CD4-positive, CD25-positive, alpha-beta regulatory T cell (primary cell): ENCODE results near the gene VSIG10L. TPM values are rescaled to one million over a fixed set of nuclear protein-coding genes. Genes with fewer than 3 reads are reported as not detected.

Source experiments
- ATAC-seq, 2 donors: fragments of 150-1000 bp; cut with Tn5 transposase; one replicate each; pipeline ENCODE4 v1.10.0; 2021; ENCODE audit warnings: low read depth in 2 of 2, moderate number of reproducible peaks in 2 of 2, moderate library complexity in 1 of 2
- DNase-seq, 3 donors: peaks; one replicate each; pipeline versions ENCODE4 v3.0.0 to v3.0.0-alpha.2; 2012 to 2022; ENCODE audit warnings: mixed read lengths in 1 of 3
- H3K27ac ChIP-seq: one replicate; pipeline ENCODE4 v1.7.0; 2013; ENCODE audit warnings: mild to moderate bottlenecking, low read length; ENCODE audit not compliant: insufficient read depth, poor library complexity, severe bottlenecking
- H3K27me3 ChIP-seq: one replicate; pipeline ENCODE4 v1.7.0; 2013; ENCODE audit warnings: low read length; ENCODE audit not compliant: control insufficient read depth, insufficient read depth
- H3K36me3 ChIP-seq: one replicate; pipeline ENCODE4 v1.7.0; 2013; ENCODE audit warnings: mild to moderate bottlenecking, low read length, moderate library complexity; ENCODE audit not compliant: control insufficient read depth, insufficient read depth
- H3K4me1 ChIP-seq: 2 replicates; pipeline ENCODE4 v1.7.0; 2013; ENCODE audit warnings: mild to moderate bottlenecking, low read length; ENCODE audit not compliant: insufficient read depth, control insufficient read depth, poor library complexity, severe bottlenecking
- H3K4me3 ChIP-seq: one replicate; pipeline ENCODE4 v1.7.0; 2013; ENCODE audit warnings: low read depth, mild to moderate bottlenecking, low read length, moderate library complexity
- H3K9me3 ChIP-seq, 2 experiments: 1 replicate in 1 of 2; 2 replicates in 1 of 2; pipeline ENCODE4 v1.7.0; 2013; ENCODE audit warnings: low read length in 2 of 2, mild to moderate bottlenecking in 1 of 2, moderate library complexity in 1 of 2; ENCODE audit not compliant: control insufficient read depth in 2 of 2
- H3K27ac Mint-ChIP-seq, 3 donors: one replicate each; pipeline ENCODE4 v1.8.0; 2020 to 2022; ENCODE audit warnings: mild to moderate bottlenecking in 3 of 3, mixed read lengths in 3 of 3, moderate library complexity in 2 of 3
- H3K27me3 Mint-ChIP-seq: one replicate; pipeline ENCODE4 v1.8.0; 2022; ENCODE audit warnings: mild to moderate bottlenecking, mixed read lengths
- H3K36me3 Mint-ChIP-seq: one replicate; pipeline ENCODE4 v1.8.0; 2020; ENCODE audit warnings: mixed read lengths
- H3K4me1 Mint-ChIP-seq, 4 donors: one replicate each; pipeline ENCODE4 v1.8.0; 2020 to 2022; ENCODE audit warnings: mixed read lengths in 4 of 4, mild to moderate bottlenecking in 1 of 4
- H3K4me3 Mint-ChIP-seq, 4 donors: one replicate each; pipeline ENCODE4 v1.8.0; 2020 to 2022; ENCODE audit warnings: mild to moderate bottlenecking in 4 of 4, mixed read lengths in 4 of 4, moderate library complexity in 3 of 4
- H3K9me3 Mint-ChIP-seq, 7 donors: one replicate each; pipeline ENCODE4 v1.8.0; 2020 to 2022; ENCODE audit warnings: mixed read lengths in 7 of 7, mild to moderate bottlenecking in 3 of 7, moderate library complexity in 2 of 7
- polyA plus RNA-seq, 4 donors: library from polyadenylated mRNA; unstranded; fragments of 300-500 nt; fragmentation: Illumina TruSeq; gene quantifications; one replicate each; pipeline ENCODE4 v1.2.3, GENCODE V29; 2021
- total RNA-seq: library from RNA; stranded (reverse); gene quantifications from one replicate; pipeline ENCODE4 v1.2.3, GENCODE V29; 2022

VSIG10L gene
- total and polyA plus RNA-seq, 5 donors from 2014 or later, result 0.15 to 0.37 (median 0.27) TPM; not detected in 2

DNA sequence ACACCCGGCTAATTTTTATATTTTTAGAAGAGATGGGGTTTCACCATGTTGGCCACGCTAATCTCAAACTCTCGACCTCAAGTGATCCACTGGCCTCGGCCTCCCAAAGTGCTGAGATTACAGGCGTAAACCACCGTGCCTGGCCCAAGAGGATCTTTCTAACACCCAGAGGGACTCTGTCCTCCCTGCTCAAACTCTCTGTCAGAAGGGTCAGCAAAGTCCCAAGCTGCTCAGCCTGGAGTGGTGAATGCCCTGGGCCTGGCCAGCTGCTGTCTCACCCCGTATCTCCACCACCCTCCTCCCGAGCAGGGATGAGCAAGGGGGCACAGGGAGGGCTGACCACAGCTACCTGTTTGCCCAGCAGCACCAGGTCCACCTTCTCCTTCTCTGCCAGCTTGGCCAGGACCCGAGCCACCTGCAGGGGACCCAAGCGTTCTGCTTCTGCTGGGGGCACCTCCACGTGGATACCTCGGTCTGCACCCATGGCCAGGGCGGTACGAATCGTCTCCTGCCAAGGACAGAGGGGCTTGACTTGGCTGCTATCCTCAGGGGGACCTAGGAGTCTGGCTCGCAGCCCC, 10.9 kb upstream of the VSIG10L start:
- H3K27ac ChIP-seq, result no peak overlapping the region
- Mint-ChIP-seq H3K27me3 (no peaks in the 10 kb centered on the region), H3K9me3 (no peaks in the 10 kb centered on the region), H3K36me3 (peaks cover 16% of the 10 kb centered on the region), H3K27ac (no peak overlapping the region), H3K4me1 (peaks cover 10 to 29% (median 17%) of the 10 kb centered on the region in 4 donors), H3K4me3 (no peak overlapping the region)
- no peak overlapping the region for H3K4me3 ChIP-seq
- H3K27me3 ChIP-seq, result no peaks in the 10 kb centered on the region
- H3K36me3 ChIP-seq, result peaks cover 15% of the 10 kb centered on the region
- peaks cover 10% of the 10 kb centered on the region for H3K4me1 ChIP-seq
- no peaks in the 10 kb centered on the region for H3K9me3 ChIP-seq
- no peak for DNase-seq
- no peak for ATAC-seq

DNA sequence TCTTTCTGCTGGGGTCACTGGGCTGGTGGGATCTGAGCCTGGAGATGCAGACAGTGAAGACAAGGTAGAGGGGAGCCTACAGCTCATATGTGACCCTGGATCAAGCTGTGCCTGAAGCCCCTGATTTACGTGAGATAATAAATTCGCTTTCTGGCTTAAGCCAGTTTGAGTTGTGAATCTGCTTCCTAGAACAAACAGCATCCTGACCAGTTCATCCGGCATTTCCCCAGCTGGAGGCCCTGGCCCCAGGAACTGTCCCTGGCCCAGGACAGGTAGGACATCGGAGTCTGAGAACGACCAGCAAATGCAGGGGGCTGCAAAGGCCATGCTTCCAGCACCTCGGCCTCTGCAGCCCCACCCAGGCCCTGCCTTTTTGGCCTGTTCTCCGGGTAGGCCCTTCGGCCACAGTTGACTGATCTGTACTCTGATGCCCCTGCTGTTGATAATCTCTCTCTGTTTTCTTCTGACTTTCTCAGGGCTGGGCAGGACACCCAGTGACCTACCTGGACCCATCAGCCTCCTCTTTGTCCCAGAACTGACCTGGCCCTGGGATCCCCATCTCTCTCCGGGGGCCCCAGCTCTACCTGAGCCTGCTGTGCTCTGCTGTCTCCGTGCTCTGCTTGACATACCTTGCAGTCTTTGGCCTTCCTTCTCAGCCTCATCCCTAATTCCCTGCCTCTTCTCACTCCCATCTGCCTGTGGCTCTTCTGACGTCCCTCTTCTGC, 9.5 kb upstream of the VSIG10L start:
- H3K4me1 ChIP-seq, result peaks cover 10% of the 10 kb centered on the region
- no peak overlapping the region for H3K4me3 ChIP-seq
- H3K9me3 ChIP-seq, result no peaks in the 10 kb centered on the region
- H3K36me3 Mint-ChIP-seq, result peaks cover 21% of the 10 kb centered on the region
- DNase-seq (no peak), ATAC-seq (no peak)
- H3K4me3 Mint-ChIP-seq, result no peak overlapping the region
- no peaks in the 10 kb centered on the region for H3K9me3 Mint-ChIP-seq
- no peaks in the 10 kb centered on the region for H3K27me3 ChIP-seq
- H3K4me1 Mint-ChIP-seq, result peaks cover 10 to 23% (median 14%) of the 10 kb centered on the region in 4 donors
- H3K27me3 Mint-ChIP-seq, result no peaks in the 10 kb centered on the region
- H3K27ac ChIP-seq, result no peak overlapping the region
- peak overlapping the region in 2 of 3 donors; percentile 55 to 71 for H3K27ac Mint-ChIP-seq
- peaks cover 25% of the 10 kb centered on the region for H3K36me3 ChIP-seq

DNA sequence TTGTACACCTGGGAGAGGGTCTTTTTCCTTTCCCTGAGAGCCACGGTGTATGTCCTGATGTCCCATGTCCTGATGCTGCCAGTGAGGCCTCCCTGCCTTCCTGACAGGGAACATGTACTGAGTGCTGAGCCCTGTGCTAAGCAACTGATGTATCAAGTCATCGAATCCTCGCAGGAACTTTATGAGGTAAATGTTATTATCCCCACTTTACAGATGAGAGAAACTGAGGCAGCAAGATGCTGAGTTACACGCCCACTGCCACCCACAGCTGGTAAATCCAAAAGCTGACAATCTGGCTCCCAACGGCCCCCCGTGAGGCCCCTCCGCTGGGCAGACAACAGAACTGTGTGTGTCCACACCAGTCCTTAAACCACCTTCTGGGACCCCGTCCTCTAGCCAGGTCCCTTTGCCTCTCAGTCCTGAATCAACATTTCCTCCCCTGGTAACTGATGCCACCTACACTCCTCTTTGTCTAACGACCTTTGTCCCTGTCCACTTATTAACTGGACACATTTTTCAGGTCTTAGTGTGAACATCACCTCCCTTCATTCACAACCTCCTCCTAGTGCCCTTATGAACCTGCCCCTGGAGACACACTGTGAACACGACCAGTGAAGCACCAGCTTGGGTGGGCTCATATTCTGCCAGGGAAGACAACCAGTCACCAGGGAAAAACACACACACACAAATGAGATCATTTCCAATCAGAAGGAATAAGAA, 5.4 kb upstream of the VSIG10L start:
- H3K27me3 ChIP-seq, result no peaks in the 10 kb centered on the region
- no peaks in the 10 kb centered on the region for H3K4me1 ChIP-seq
- no peak overlapping the region for H3K4me3 Mint-ChIP-seq
- H3K4me1 Mint-ChIP-seq, result no peaks in the 10 kb centered on the region
- H3K9me3 ChIP-seq, result no peaks in the 10 kb centered on the region
- ATAC-seq (no peak), DNase-seq (no peak)
- H3K4me3 ChIP-seq, result no peak overlapping the region
- H3K36me3 Mint-ChIP-seq, result peaks cover 24% of the 10 kb centered on the region
- no peak overlapping the region for H3K27ac Mint-ChIP-seq
- no peak overlapping the region for H3K27ac ChIP-seq
- H3K9me3 Mint-ChIP-seq, result no peaks in the 10 kb centered on the region
- peaks cover 35% of the 10 kb centered on the region for H3K36me3 ChIP-seq
- no peaks in the 10 kb centered on the region for H3K27me3 Mint-ChIP-seq

DNA sequence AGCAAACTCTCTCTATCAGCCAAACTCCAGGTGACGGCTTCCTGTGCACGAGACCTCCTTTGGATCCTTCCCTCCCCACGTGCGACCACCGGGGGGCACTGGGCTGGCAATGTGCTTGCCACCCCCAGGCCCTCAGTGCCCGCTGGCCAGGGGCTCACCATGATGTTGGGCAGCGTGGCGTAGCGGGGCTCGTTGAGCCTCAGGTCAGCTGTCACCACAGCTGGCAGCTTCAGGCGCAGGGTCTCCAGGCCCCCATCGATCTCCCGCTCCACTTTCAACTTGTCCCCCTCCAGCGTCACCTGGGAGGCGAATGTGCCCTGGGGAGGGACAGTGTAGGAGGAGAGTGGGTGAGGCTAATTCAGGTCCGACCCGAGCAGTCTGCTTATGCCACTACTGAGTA, 4.8 kb upstream of the VSIG10L start:
- no peaks in the 10 kb centered on the region for H3K9me3 ChIP-seq
- H3K27me3 Mint-ChIP-seq, result no peaks in the 10 kb centered on the region
- peaks cover 33% of the 10 kb centered on the region for H3K36me3 ChIP-seq
- peaks cover 17% of the 10 kb centered on the region for H3K36me3 Mint-ChIP-seq
- H3K27me3 ChIP-seq, result no peaks in the 10 kb centered on the region
- DNase-seq (no peak), ATAC-seq (no peak)
- H3K9me3 Mint-ChIP-seq, result no peaks in the 10 kb centered on the region
- no peaks in the 10 kb centered on the region for H3K4me1 Mint-ChIP-seq
- no peaks in the 10 kb centered on the region for H3K4me1 ChIP-seq
- no peak overlapping the region for H3K4me3 Mint-ChIP-seq
- H3K27ac ChIP-seq, result no peak overlapping the region
- H3K27ac Mint-ChIP-seq, result no peak overlapping the region
- H3K4me3 ChIP-seq, result no peak overlapping the region

DNA sequence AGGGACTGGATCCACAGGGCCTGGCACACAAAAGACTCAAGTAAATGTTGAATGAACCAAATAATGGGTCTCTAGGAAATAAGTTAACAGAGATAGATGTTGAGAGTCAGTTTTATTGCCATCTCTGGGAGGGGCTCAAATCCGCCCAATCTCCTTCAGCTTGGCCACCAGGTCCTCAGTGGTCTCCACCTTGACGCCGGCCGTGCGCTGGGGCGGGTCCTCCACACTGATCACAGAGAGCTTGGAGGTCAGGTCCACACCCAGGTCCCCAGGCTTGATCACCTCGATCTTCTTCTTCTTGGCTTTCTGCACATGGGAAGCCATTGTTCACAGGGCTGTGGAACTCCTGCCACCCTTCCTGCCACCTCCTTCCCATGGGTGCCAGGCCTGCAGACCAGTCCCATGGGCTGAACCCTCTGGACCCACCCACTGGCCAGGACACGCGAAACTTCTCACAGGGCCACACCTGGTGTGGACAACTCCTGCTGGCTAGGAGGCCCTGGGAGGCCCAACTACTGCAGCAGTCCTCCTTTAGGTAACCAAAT, 3.2 kb upstream of the VSIG10L start:
- Mint-ChIP-seq H3K4me1 (peaks cover 0 to 5% (median 1%) of the 10 kb centered on the region in 4 donors), H3K4me3 (no peak overlapping the region), H3K36me3 (peaks cover 9% of the 10 kb centered on the region), H3K9me3 (no peaks in the 10 kb centered on the region), H3K27ac (peak overlapping the region in 1 of 3 donors; percentile 75), H3K27me3 (no peaks in the 10 kb centered on the region)
- no peaks in the 10 kb centered on the region for H3K27me3 ChIP-seq
- no peak for DNase-seq
- no peaks in the 10 kb centered on the region for H3K4me1 ChIP-seq
- no peaks in the 10 kb centered on the region for H3K9me3 ChIP-seq
- H3K27ac ChIP-seq, result no peak overlapping the region
- no peak overlapping the region for H3K4me3 ChIP-seq
- H3K36me3 ChIP-seq, result peaks cover 22% of the 10 kb centered on the region
- ATAC-seq, result no peak

DNA sequence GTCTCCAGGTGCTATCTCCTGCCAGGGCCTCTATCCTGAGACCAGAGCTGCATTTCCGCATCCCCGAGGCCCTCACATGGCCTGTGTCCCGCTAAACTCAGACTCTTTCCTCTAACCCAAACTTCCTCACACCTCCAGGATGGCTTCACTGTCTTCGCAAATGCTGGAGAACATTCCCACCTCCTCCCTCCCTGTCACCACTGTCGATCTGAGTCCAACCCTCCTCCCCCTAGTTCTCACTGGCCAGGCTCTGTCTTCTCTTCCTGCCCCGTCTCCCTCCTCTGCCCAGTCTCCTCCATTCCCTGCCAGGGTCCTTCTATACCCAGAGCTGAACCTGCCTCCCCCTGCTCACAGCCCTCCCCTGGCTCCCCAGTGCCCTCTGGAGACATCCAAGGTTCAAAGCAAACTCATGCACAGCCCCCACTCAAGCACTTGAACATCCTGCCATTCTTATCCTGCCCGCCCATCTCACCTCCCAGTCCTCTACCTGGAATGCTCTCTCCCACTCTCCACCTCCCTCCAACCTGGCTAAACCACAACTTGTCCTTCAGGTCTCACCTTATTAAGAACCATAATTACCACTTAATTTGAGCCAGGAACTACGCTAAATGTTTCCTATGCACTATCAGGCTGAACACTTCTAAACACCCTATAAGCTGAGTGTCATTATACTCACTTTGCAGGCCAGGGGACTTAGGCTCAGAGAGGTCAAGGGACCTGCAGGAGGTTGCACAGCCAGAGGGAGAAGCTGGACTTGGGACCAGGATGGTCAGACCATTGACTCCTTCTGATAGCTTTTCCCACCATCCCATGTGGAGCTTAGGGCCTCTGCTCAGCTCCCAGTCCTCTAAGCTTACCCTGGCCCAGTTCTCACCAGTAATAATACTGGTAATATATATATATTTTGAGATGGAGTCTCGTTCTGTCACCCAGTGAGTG, 961 bp upstream of the VSIG10L start:
- Histone ChIP-seq H3K27me3 (no peaks in the 10 kb centered on the region), H3K27ac (no peak overlapping the region), H3K9me3 (no peaks in the 10 kb centered on the region), H3K36me3 (peaks cover 20% of the 10 kb centered on the region), H3K4me1 (peaks cover 17% of the 10 kb centered on the region), H3K4me3 (no peak overlapping the region)
- peaks cover 0 to 18% (median 11%) of the 10 kb centered on the region in 4 donors for H3K4me1 Mint-ChIP-seq
- H3K4me3 Mint-ChIP-seq, result peak overlapping the region in 3 of 4 donors; percentile 7 to 78 (median 23)
- H3K9me3 Mint-ChIP-seq, result no peaks in the 10 kb centered on the region
- peak overlapping the region in 2 of 3 donors; percentile 6 to 32 for H3K27ac Mint-ChIP-seq
- peaks cover 9% of the 10 kb centered on the region for H3K36me3 Mint-ChIP-seq
- H3K27me3 Mint-ChIP-seq, result peaks cover 5% of the 10 kb centered on the region
- no peak for ATAC-seq
- no peak for DNase-seq

DNA sequence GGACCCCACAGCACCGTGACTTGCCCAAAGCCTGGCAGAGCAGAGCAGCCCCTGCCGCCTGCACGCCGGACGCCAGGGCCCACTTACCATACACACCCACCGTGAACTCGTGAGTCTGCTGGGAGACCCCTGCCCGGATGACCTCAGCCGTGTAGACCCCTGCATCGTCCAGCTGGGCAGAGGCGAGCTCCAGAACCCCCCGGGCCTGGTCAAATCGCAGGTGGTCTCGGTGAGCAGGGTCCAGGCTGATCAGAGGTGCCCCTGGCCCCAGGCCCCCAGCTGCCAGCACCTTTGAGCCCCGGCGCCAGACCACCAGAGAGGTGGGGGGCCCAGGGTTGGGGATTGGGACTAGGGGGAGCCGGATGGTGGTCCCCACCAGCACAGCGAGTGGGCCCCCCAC, 873 bp downstream of the VSIG10L start:
- no peaks in the 10 kb centered on the region for H3K9me3 Mint-ChIP-seq
- peaks cover 4% of the 10 kb centered on the region for H3K36me3 Mint-ChIP-seq
- Histone ChIP-seq H3K36me3 (peaks cover 7% of the 10 kb centered on the region), H3K4me3 (no peak overlapping the region), H3K9me3 (no peaks in the 10 kb centered on the region), H3K4me1 (peaks cover 17% of the 10 kb centered on the region), H3K27me3 (no peaks in the 10 kb centered on the region), H3K27ac (no peak overlapping the region)
- no peak for DNase-seq
- H3K4me1 Mint-ChIP-seq, result peaks cover 0 to 18% (median 11%) of the 10 kb centered on the region in 4 donors
- peak overlapping the region in 1 of 3 donors; percentile 65 for H3K27ac Mint-ChIP-seq
- H3K27me3 Mint-ChIP-seq, result peaks cover 5% of the 10 kb centered on the region
- ATAC-seq, result no peak
- H3K4me3 Mint-ChIP-seq, result peak overlapping the region in 3 of 4 donors; percentile 47 to 64 (median 63)
